Stimulated activated CD4-positive, alpha-beta T cell treated with anti-CD3 and anti-CD28 coated beads, Interleukin-12 subunit alpha, Interleukin-12 subunit beta, amount 100 ng/mL, for 48 hours (primary cell): Measurements from ENCODE around the gene MSH2.
A peak's percentile ranks its signal among the peaks of the same experiment; 100 is the strongest.
"Not testable (repeated sequence)": the region's sequence is repeated elsewhere in the genome, so short reads cannot be mapped to it uniquely, and the experiment has no call there.

Experiments used
- DNase-seq, 3 donors: peaks; one replicate each; pipeline ENCODE4 v3.0.0-alpha.2; 2020; ENCODE audit warnings: low read depth in 2 of 3, low spot score in 1 of 3

The MSH2 gene

GRCh38 chr2:47402805-47403608 is at the start of gene MSH2:
Gene MSH2, plus strand, starts transcription at chr2:47403156. Its CDS starts 36 bp downstream, at chr2:47403192.
- peak; percentile 87 to 93 (median 92) for DNase-seq

GRCh38 chr2:47354013-47354847 is 48.7 kb upstream of the MSH2 start:
- no peak for DNase-seq

GRCh38 chr2:47354848-47355204 is 48.1 kb upstream of the MSH2 start:
- DNase-seq = no peak

GRCh38 chr2:47357483-47357882 is 45.5 kb upstream of the MSH2 start:
- no peak for DNase-seq

- no peak for DNase-seq
Measured at GRCh38 chr2:47359375-47359868, 43.5 kb upstream of the MSH2 start.

GRCh38 chr2:47360283-47360682 is 42.7 kb upstream of the MSH2 start:
- no peak for DNase-seq

GRCh38 chr2:47360927-47361326 is 42.0 kb upstream of the MSH2 start:
- DNase-seq = no peak

- DNase-seq = not testable (repeated sequence)
Measured at GRCh38 chr2:47361505-47362229, 41.3 kb upstream of the MSH2 start.

GRCh38 chr2:47373747-47374146 is 29.2 kb upstream of the MSH2 start:
- DNase-seq = no peak

- no peak for DNase-seq
Measured at GRCh38 chr2:47375307-47375706, 27.6 kb upstream of the MSH2 start.

GRCh38 chr2:47379384-47379783 is 23.6 kb upstream of the MSH2 start:
- DNase-seq = no peak

GRCh38 chr2:47381408-47381807 is 21.5 kb upstream of the MSH2 start:
- DNase-seq = no peak

- DNase-seq = no peak
Measured at GRCh38 chr2:47386551-47386950, 16.4 kb upstream of the MSH2 start.

- no peak for DNase-seq
Measured at GRCh38 chr2:47388888-47389287, 14.1 kb upstream of the MSH2 start.

- no peak for DNase-seq
Measured at GRCh38 chr2:47389692-47390091, 13.3 kb upstream of the MSH2 start.

GRCh38 chr2:47401789-47402554 is 984 bp upstream of the MSH2 start:
- no peak for DNase-seq

- DNase-seq = no peak
Measured at GRCh38 chr2:47402555-47402804, 476 bp upstream of the MSH2 start.

GRCh38 chr2:47403609-47404193 is 745 bp downstream of the MSH2 start:
- DNase-seq = no peak

- DNase-seq = no peak
Measured at GRCh38 chr2:47404356-47404755, 1.4 kb downstream of the MSH2 start.

- no peak for DNase-seq
Measured at GRCh38 chr2:47405757-47406156, 2.8 kb downstream of the MSH2 start.
